Panc1 (cell line): Measurements from ENCODE around the gene SLIT2. TPM values are rescaled to one million over a fixed set of nuclear protein-coding genes. Genes with fewer than 3 reads are reported as not detected.

Experiments used
- ATAC-seq: fragments of 200-7000 bp; cut with Tn5 transposase; 2 replicates; pipeline ENCODE4 v1.9.1; 2020; ENCODE audit warnings: mild to moderate bottlenecking, moderate library complexity
- Bru-seq: library from RNA; stranded (reverse); fragments of 400-500 nt; gene quantifications from one replicate; lab custom pipeline; 2021; lab: Mats Ljungman, UMichigan
- BruChase-seq, 2 experiments: library from RNA; stranded (reverse); fragments of 400-500 nt; gene quantifications; one replicate each; lab custom pipeline; 2021; lab: Mats Ljungman, UMichigan
- BruUV-seq: library from RNA; stranded (reverse); fragments of 400-500 nt; replicated peaks from 2 replicates; lab custom pipeline; 2021; lab: Mats Ljungman, UMichigan
- CTCF ChIA-PET: fragments of 300-600 bp; sonication (Branson Sonifier 250); formaldehyde crosslinking; loops from one replicate; lab custom pipeline; 2022; ENCODE audit warnings: antibody characterized with exemption; lab: Charles Lee
- POLR2A ChIA-PET: fragments of 300-600 bp; sonication (Branson Sonifier 250); formaldehyde crosslinking; loops from one replicate; lab custom pipeline; 2022; ENCODE audit warnings: antibody characterized with exemption; lab: Charles Lee
- DNase-seq: peaks from one replicate; pipeline ENCODE4 v3.0.0-alpha.2; 2010; ENCODE audit warnings: low read depth, low spot score
- H3K27ac ChIP-seq: 2 replicates; pipeline ENCODE4 v1.5.1; 2011; ENCODE audit warnings: mild to moderate bottlenecking, low read length, inconsistent platforms
- H3K27me3 ChIP-seq: fragments of 200-500 bp; sonication (Bioruptor generic); 2 replicates; pipeline ENCODE4 v1.6.0; 2014; ENCODE audit warnings: low read length, inconsistent platforms; ENCODE audit not compliant: control insufficient read depth, insufficient read depth
- H3K36me3 ChIP-seq: fragments of 200-500 bp; sonication (Bioruptor generic); 2 replicates; pipeline ENCODE4 v1.5.1; 2014; ENCODE audit warnings: inconsistent platforms, mild to moderate bottlenecking, low read length, moderate library complexity; ENCODE audit not compliant: control insufficient read depth, insufficient read depth
- H3K4me1 ChIP-seq: 2 replicates; pipeline ENCODE4 v1.5.1; 2011; ENCODE audit warnings: inconsistent platforms, mild to moderate bottlenecking, low read length, moderate library complexity; ENCODE audit not compliant: control insufficient read depth, insufficient read depth
- H3K4me3 ChIP-seq, 2 experiments: 2 replicates each; pipeline ENCODE4 v1.5.1; 2011 to 2012; ENCODE audit warnings: low read depth in 2 of 2, low read length in 2 of 2, mild to moderate bottlenecking in 2 of 2, inconsistent platforms in 1 of 2, moderate library complexity in 1 of 2
- H3K9me3 ChIP-seq: fragments of 200-500 bp; sonication (Bioruptor generic); 2 replicates; pipeline ENCODE4 v1.5.1; 2014; ENCODE audit warnings: low read depth, mild to moderate bottlenecking, inconsistent platforms, low read length, moderate library complexity; ENCODE audit not compliant: control insufficient read depth, insufficient read depth
- CTCF ChIP-seq: fragments of 450-650 bp; IDR thresholded peaks from 2 replicates; pipeline ENCODE4 v1.5.1; 2017; ENCODE audit warnings: mild to moderate bottlenecking
- POLR2AphosphoS5 ChIP-seq: IDR thresholded peaks from 2 replicates; pipeline ENCODE4 v1.6.1; 2012; ENCODE audit warnings: mild to moderate bottlenecking, low read depth, low read length, moderate library complexity
- REST ChIP-seq, 2 experiments: IDR thresholded peaks; 2 replicates each; pipeline ENCODE4 v1.6.1; 2011 to 2012; ENCODE audit warnings: low read depth in 2 of 2, control low read depth in 1 of 2, low read length in 1 of 2, mild to moderate bottlenecking in 1 of 2, moderate library complexity in 1 of 2; ENCODE audit not compliant: insufficient read depth in 1 of 2
- SIN3A ChIP-seq: IDR thresholded peaks from 2 replicates; pipeline ENCODE4 v1.6.1; 2012; ENCODE audit warnings: low read depth, mild to moderate bottlenecking, low read length, moderate library complexity, borderline replicate concordance; ENCODE audit not compliant: insufficient read depth
- TCF7L2 ChIP-seq: IDR thresholded peaks from 2 replicates; pipeline ENCODE4 v1.6.1; 2011; ENCODE audit warnings: mild to moderate bottlenecking, low read depth, low read length, inconsistent platforms
- in situ Hi-C: cut with HindIII; loops from 2 replicates; pipeline ENCODE4 v1.10.0; 2016; ENCODE audit warnings: low sequenced_read_pairs, low pct_unique_long_range_greater_than_20kb
- intact Hi-C: fragments of 100-400 bp; cut with micrococcal nuclease; formaldehyde crosslinking; loops from one replicate; pipeline ENCODE4 v1.10.0; 2022; ENCODE audit not compliant: unreplicated experiment
- long read RNA-seq: library from polyadenylated mRNA; unstranded; transcript quantifications from one replicate; pipeline ENCODE4 v2.0.0, GENCODE V29; 2021; ENCODE audit not compliant: unreplicated experiment
- polyA plus RNA-seq: library from polyadenylated mRNA; unstranded; fragments of >200 nt; gene quantifications from one replicate; pipeline ENCODE4 v1.2.1, GENCODE V29; 2012; ENCODE audit warnings: missing spikeins; ENCODE audit not compliant: insufficient read length
- total RNA-seq: library from RNA; stranded (reverse); gene quantifications from one replicate; pipeline ENCODE4 v1.2.1, GENCODE V29; 2021; ENCODE audit not compliant: unreplicated experiment

SLIT2 gene
- 0.28 TPM for total RNA-seq
- polyA plus RNA-seq, result not detected
- Bru-seq, nascent RNA, result percentile 0 among the genes with signal in this experiment
- percentile 0 among the genes with signal in this experiment for BruChase-seq, experiment 1, labeled RNA remaining after a 2-hour chase
- BruChase-seq, experiment 2, labeled RNA remaining after a 6-hour chase, result percentile 0 among the genes with signal in this experiment
- long read RNA-seq, result 0 reads

GRCh38 chr4:20251796-20252655 lies at the start of gene SLIT2:
TSS of gene SLIT2 (plus strand) at chr4:20251905. CDS start at chr4:20253816, 1,911 bp downstream.
- Histone ChIP-seq H3K36me3 (no peaks in the 10 kb centered on the region), H3K4me1 (no peaks in the 10 kb centered on the region), H3K4me3 (peak within 1 kb of the TSS in 1 of 2 experiments; percentile 41; a peak in 1 of 4 replicates), H3K27ac (no peak within 1 kb of the TSS), H3K27me3 (no peaks in the 10 kb centered on the region), H3K9me3 (no peaks in the 10 kb centered on the region)
- ChIA-PET POLR2A (no interaction called here), CTCF (no interaction called here)
- DNase-seq (no peak), ATAC-seq (no peak)
- BruUV-seq, result no TSS peak
- TF ChIP-seq TCF7L2 (no peak), POLR2AphosphoS5 (no peak), REST (IDR thresholded peaks at IDR 0.05; ENCODE audit: insufficient read depth in 1 of 2, low read depth in 2 of 2, low read length in 1 of 2) (no peak), CTCF (no peak), SIN3A (no peak)
- intact Hi-C loops, result no loop called here
- in situ Hi-C loops, result no loop called here

GRCh38 chr4:20203508-20203907 lies 48.2 kb upstream of the SLIT2 start:
- H3K36me3 ChIP-seq, result no peaks in the 10 kb centered on the region
- no peak for TF ChIP-seq REST (IDR thresholded peaks at IDR 0.05; ENCODE audit: insufficient read depth in 1 of 2, low read depth in 2 of 2, low read length in 1 of 2)
- no peak for TF ChIP-seq CTCF
- no peak for TF ChIP-seq SIN3A
- TF ChIP-seq TCF7L2, result no peak
- TF ChIP-seq POLR2AphosphoS5, result no peak
- intact Hi-C loops (no loop called here), in situ Hi-C loops (no loop called here)
- H3K4me1 ChIP-seq, result no peaks in the 10 kb centered on the region
- ChIA-PET CTCF (no interaction called here), POLR2A (no interaction called here)
- no peaks in the 10 kb centered on the region for H3K9me3 ChIP-seq
- no TSS peak for BruUV-seq
- ATAC-seq, result no peak
- DNase-seq, result no peak
- no peak overlapping the region for H3K4me3 ChIP-seq
- H3K27me3 ChIP-seq, result no peaks in the 10 kb centered on the region
- H3K27ac ChIP-seq, result no peak overlapping the region
